Left ventricle myocardium inferior (tissue), 1 donor: Measurements from ENCODE around the gene PRCC. TPM values are rescaled to one million over a fixed set of nuclear protein-coding genes. Genes with fewer than 3 reads are reported as not detected.

ENCODE experiments used
- DNase-seq: peaks from one replicate; pipeline ENCODE4 v3.0.0-alpha.2; 2020
- H3K27ac ChIP-seq: fragments of 200-600 bp; replicated peaks from 2 replicates; pipeline ENCODE4 v1.8.0; 2021
- H3K27me3 ChIP-seq: fragments of 200-600 bp; 2 replicates; pipeline ENCODE4 v1.8.0; 2021; ENCODE audit warnings: low read depth
- H3K36me3 ChIP-seq: fragments of 200-600 bp; 2 replicates; pipeline ENCODE4 v1.8.0; 2021
- H3K4me1 ChIP-seq: fragments of 200-600 bp; 2 replicates; pipeline ENCODE4 v1.8.0; 2021
- H3K4me3 ChIP-seq: fragments of 200-600 bp; 2 replicates; pipeline ENCODE4 v1.8.0; 2021; ENCODE audit warnings: mild to moderate bottlenecking, moderate library complexity
- H3K9me3 ChIP-seq: fragments of 200-600 bp; replicated peaks from 2 replicates; pipeline ENCODE4 v1.8.0; 2021
- intact Hi-C: fragments of 100-400 bp; cut with micrococcal nuclease; formaldehyde crosslinking; loops from one replicate; pipeline ENCODE4 v1.11.0; 2022
- total RNA-seq: library from RNA; stranded (reverse); fragmentation: NEBNext Ultra II Directional; extraction: Animal tissue kit (Norgen Biotek cat#: 25700); gene quantifications from one replicate; pipeline ENCODE4 v1.2.1, GENCODE V29; 2021
- TF ChIP-seq, protein P1 (sequence below): fragments of 200-600 bp; IDR thresholded peaks from 2 replicates; pipeline ENCODE4 v1.8.0; 2021; ENCODE audit warnings: antibody characterized with exemption, mild to moderate bottlenecking, borderline replicate concordance
- donor health status: DM: no; HTN: yes; CAD: no; lungs with severe emphysema.

PRCC gene
- total RNA-seq, 1 donor from 2014 or later: 36.3 TPM

DNA sequence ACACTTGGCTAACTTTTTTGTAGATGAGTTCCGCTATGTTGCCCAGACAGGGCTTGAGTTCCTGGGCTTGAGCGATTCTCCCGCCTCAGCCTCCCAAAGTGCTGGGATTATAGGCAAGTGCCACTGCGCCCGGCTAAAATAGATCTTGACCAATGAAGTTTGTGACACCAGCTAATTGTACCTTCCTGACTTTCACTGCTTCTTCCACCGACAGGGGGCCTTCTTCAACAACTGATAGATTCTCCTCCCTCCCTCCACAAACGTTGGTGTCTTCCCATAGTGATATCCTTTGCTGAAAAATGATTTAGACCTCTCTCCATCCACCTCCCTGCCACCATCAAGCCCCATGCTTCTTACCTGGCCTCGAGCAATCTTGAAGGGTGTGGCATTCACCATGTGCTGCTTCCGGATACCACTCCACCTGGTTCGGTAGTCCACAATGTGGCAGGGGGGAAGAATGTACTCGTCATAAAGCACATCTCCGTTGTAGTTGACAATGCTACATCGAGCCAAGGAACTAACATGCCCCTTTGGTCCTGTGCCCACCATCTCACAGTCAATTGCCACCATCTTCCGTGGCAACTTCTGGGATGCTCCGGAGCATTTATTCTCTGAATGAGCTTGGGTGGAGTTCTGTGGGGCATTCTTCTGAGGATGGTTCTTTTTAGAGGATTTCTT, 40.6 kb upstream of the PRCC start:
- no peak for DNase-seq
- no peaks in the 10 kb centered on the region for H3K9me3 ChIP-seq
- TF ChIP-seq, protein P1, sequence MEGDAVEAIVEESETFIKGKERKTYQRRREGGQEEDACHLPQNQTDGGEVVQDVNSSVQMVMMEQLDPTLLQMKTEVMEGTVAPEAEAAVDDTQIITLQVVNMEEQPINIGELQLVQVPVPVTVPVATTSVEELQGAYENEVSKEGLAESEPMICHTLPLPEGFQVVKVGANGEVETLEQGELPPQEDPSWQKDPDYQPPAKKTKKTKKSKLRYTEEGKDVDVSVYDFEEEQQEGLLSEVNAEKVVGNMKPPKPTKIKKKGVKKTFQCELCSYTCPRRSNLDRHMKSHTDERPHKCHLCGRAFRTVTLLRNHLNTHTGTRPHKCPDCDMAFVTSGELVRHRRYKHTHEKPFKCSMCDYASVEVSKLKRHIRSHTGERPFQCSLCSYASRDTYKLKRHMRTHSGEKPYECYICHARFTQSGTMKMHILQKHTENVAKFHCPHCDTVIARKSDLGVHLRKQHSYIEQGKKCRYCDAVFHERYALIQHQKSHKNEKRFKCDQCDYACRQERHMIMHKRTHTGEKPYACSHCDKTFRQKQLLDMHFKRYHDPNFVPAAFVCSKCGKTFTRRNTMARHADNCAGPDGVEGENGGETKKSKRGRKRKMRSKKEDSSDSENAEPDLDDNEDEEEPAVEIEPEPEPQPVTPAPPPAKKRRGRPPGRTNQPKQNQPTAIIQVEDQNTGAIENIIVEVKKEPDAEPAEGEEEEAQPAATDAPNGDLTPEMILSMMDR: peak; percentile 51
- H3K4me3 ChIP-seq: peak overlapping the region; percentile 72
- intact Hi-C loops: no loop called here
- H3K27ac ChIP-seq: no peak overlapping the region
- peaks cover 37% of the 10 kb centered on the region for H3K36me3 ChIP-seq
- peaks cover 55% of the 10 kb centered on the region for H3K4me1 ChIP-seq
- no peaks in the 10 kb centered on the region for H3K27me3 ChIP-seq

DNA sequence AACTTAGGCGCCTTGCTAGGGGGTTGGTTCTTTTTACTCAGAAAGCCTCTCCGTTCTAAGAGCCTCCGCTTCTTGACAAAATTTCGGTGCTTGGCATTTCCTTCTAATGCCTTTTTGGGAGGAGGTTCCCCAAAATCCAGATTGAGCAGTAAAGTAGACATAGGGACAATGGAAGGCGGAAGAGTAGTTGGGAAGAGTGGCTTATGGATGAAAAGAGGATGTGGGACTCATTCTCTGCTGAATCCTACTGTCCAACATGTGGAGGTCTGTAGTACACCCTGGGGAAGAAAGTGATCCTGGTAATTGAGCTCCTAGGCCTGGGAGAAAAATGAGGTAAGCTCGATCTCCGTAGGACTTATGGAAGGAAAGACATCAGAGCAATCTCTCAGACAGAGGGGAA, 39.8 kb upstream of the PRCC start:
- Histone ChIP-seq H3K9me3 (no peaks in the 10 kb centered on the region), H3K36me3 (peaks cover 40% of the 10 kb centered on the region), H3K27ac (peak overlapping the region; percentile 95), H3K4me3 (peak overlapping the region; percentile 72), H3K4me1 (peaks cover 55% of the 10 kb centered on the region), H3K27me3 (no peaks in the 10 kb centered on the region)
- intact Hi-C loops: no loop called here
- no peak for DNase-seq
- TF ChIP-seq, protein P1: no peak

DNA sequence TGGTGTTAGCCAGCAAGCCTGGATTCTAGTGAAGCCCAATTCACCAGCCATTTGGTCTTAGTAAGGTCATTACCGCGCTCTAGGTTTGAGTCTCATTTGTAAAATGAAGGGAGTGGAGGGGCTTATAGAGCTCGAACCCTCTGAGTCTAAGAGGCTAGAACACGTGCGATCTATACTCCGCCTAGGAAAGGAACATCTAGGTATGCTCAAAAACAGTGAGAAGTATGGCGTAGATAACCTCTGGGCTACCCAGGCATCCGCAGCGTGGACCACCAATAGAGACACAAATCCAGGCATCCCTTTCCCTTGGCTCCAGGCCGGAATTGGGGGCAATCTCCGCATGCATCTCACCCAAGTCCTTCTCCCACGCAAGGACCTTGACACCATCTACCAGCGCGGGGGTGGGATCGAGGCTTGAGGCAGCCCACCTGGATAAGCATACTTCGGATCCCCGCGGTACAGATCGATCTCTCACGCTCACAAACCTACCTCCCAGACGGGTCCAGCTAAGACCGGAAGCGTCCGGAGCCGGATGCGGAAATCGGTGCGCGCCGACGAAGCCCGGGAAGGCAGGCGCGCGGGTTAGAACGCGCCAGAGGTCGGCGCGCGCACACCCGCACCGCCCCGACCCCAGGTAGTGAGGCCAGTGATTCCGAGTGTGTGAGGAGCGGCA, 39.3 kb upstream of the PRCC start, which contains the start of gene METTL25B:
Gene METTL25B, plus strand, starts transcription at position 544 of the 673 bp plus-strand sequence. CDS start 636 bp downstream, outside the sequence.
- Histone ChIP-seq H3K36me3 (peaks cover 39% of the 10 kb centered on the region), H3K9me3 (no peaks in the 10 kb centered on the region), H3K27ac (peak within 1 kb of the TSS; percentile 95), H3K4me3 (peak within 1 kb of the TSS; percentile 72), H3K27me3 (no peaks in the 10 kb centered on the region), H3K4me1 (peaks cover 55% of the 10 kb centered on the region)
- intact Hi-C loops: no loop called here
- TF ChIP-seq, protein P1: no peak
- peak; percentile 82 for DNase-seq

DNA sequence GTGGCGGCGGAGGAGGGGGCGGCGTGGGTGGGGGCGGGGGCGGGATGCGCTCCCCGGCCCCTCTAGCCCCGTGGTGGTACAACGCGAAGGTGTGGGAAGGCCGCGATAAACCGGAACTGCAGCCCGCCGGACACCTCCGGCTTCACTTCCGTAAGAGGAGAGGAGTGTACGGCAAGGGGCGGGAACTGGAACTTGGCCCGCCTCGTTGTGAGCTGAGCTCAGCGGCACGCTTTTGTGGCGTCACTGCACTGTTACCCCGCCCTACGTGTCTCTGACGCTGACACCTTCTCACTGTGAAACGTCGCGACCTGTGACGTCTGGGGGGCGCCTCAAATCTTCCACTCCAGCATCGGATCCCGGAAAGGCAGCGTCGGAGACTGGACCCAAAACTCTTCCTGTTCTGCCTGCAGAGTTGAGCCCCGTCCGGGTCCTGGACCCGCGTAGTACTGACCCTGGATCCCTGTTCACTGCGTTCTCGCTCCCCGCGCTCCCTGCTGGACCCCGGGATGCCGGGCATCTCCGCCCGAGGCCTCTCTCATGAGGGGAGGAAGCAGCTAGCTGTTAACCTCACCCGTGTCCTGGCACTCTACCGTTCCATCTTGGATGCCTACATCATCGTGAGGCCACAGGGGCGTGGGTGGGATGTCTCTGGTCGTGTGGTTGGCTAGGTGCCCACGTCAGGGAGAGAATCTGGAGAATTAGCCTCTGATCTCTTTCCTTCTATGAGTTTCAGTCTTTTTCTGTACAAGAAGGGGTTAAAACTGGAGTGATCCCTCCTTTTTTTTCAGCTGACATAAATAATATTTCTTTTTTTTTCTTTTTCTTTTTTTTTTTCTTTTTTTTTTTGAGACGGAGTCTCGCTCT, 38.5 kb upstream of the PRCC start, which contains the start of gene ISG20L2:
Gene ISG20L2, minus strand, starts transcription at position 168 of the 864 bp plus-strand sequence. CDS start 1,114 bp downstream, outside the sequence.
- peak; percentile 97 for DNase-seq
- Histone ChIP-seq H3K4me3 (peak within 1 kb of the TSS; percentile 72), H3K36me3 (peaks cover 39% of the 10 kb centered on the region), H3K27ac (peak within 1 kb of the TSS; percentile 95), H3K4me1 (peaks cover 55% of the 10 kb centered on the region), H3K9me3 (no peaks in the 10 kb centered on the region), H3K27me3 (no peaks in the 10 kb centered on the region)
- intact Hi-C loops: no loop called here
- TF ChIP-seq, protein P1: no peak

DNA sequence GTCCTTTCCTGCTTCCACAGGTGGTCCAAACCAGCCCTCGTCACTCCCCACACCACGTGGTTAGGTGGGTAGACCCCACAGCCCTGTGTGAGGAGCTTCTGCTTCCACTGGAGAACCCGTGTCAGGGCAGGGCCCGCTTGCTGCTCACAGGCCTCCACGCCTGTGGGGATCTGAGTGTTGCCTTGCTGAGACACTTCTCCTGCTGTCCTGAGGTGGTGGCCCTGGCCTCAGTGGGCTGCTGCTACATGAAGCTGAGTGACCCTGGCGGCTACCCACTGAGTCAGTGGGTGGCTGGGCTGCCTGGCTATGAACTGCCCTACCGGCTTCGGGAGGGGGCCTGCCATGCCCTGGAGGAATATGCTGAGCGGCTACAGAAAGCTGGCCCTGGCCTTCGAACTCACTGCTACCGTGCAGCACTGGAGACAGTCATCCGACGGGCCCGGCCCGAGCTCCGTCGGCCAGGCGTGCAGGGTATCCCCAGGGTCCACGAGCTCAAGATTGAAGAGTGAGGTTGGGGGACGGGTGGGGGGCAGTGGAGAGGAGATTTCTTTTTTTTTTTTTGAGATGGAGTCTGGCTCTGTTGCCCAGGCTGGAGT, 33.2 kb upstream of the PRCC start:
- Histone ChIP-seq H3K9me3 (no peaks in the 10 kb centered on the region), H3K4me1 (peaks cover 10% of the 10 kb centered on the region), H3K4me3 (no peak overlapping the region), H3K27me3 (no peaks in the 10 kb centered on the region), H3K27ac (no peak overlapping the region), H3K36me3 (peaks cover 53% of the 10 kb centered on the region)
- no peak for DNase-seq
- intact Hi-C loops: no loop called here
- TF ChIP-seq, protein P1: no peak
